Right lobe of liver (tissue), 6 donors: ENCODE measurements around the gene CMTM2. TPM values are rescaled to one million over a fixed set of nuclear protein-coding genes. Genes with fewer than 3 reads are reported as not detected.

ENCODE experiments used
- ATAC-seq, 4 donors: fragments of 200-7000 bp; cut with Tn5 transposase; one replicate each; pipeline ENCODE4 v1.9.1; 2020; ENCODE audit warnings: mild to moderate bottlenecking in 4 of 4, moderate library complexity in 4 of 4
- DNase-seq, 3 donors: peaks; one replicate each; pipeline ENCODE4 v3.0.0-alpha.2; 2020
- H3K27ac ChIP-seq, 3 donors: fragments of 200-600 bp; one replicate each; pipeline ENCODE4 v1.8.0; 2022
- H3K27me3 ChIP-seq, 2 donors: fragments of 200-600 bp; one replicate each; pipeline ENCODE4 v1.8.0; 2022
- H3K36me3 ChIP-seq, 4 donors: fragments of 200-600 bp; sonication (generic) in 1 of 4; one replicate each; pipeline versions ENCODE4 v1.5.1 to v1.8.0; 2017 to 2022; ENCODE audit warnings: control low read depth in 1 of 4
- H3K4me1 ChIP-seq, 4 donors: fragments of 200-600 bp; sonication (generic) in 1 of 4; one replicate each; pipeline versions ENCODE4 v1.5.1 to v1.8.0; 2017 to 2022; ENCODE audit warnings: control low read depth in 1 of 4
- H3K4me3 ChIP-seq, 3 donors: fragments of 200-600 bp; one replicate each; pipeline ENCODE4 v1.8.0; 2022
- H3K9me3 ChIP-seq, 4 donors: fragments of 200-600 bp; sonication (generic) in 1 of 4; one replicate each; pipeline versions ENCODE4 v1.5.1 to v1.8.0; 2017 to 2022; ENCODE audit warnings: control low read depth in 1 of 4
- CTCF ChIP-seq, 4 donors: fragments of 200-600 bp in 3 of 4; fragments of 450-650 bp in 1 of 4; IDR thresholded peaks; one replicate each; pipeline versions ENCODE4 v1.5.1 to v1.8.0; 2016 to 2022; ENCODE audit warnings: antibody characterized with exemption in 4 of 4, mild to moderate bottlenecking in 2 of 4
- POLR2A ChIP-seq: fragments of 450-650 bp; IDR thresholded peaks from one replicate; pipeline ENCODE4 v1.6.1; 2017; ENCODE audit warnings: antibody characterized with exemption, mild to moderate bottlenecking
- WGBS: methylation state at CpG from one replicate; pipeline ENCODE4 v1.1.6; 2018; ENCODE audit warnings: low coverage, low lambda C conversion rate; ENCODE audit not compliant: insufficient coverage; ENCODE audit errors: missing lambda C conversion rate; 5-methylcytosine and 5-hydroxymethylcytosine counted together
- intact Hi-C, 2 donors: fragments of 100-400 bp; cut with DNase I; formaldehyde crosslinking; loops; one replicate each; pipeline versions ENCODE4 v1.11.2 to v1.14.1; 2022
- total RNA-seq, 6 experiments: library from RNA; depleted of rRNA in 2 of 6; stranded (reverse); fragments of >200 nt in 2 of 6; fragmentation: NEBNext Ultra II Directional in 3 of 6; extraction: Animal tissue kit (Norgen Biotek cat#: 25700) in 3 of 6; gene quantifications; one replicate each; pipeline versions ENCODE4 v1.1.0 to v1.2.4, GENCODE V29; 2016 to 2023
- donor health status: DM: no; HTN: yes; CAD: no.
- donor health status: DM: no; HTN: no; CAD: no.
- donor health status: DM: no; HTN: no; CAD: no.
- donor health status: DM: no; HTN: yes; CAD: no.
- donor health status: DM: no; HTN: yes; CAD: no.

Gene CMTM2
- total RNA-seq, 6 experiments from 2014 or later, result 0.44 to 0.83 (median 0.55) TPM; not detected in 3

- no peak for DNase-seq
- ATAC-seq, result no peak
- H3K4me3 ChIP-seq, result peak overlapping the region; percentile 60 to 77 (median 66)
- no peaks in the 10 kb centered on the region for H3K36me3 ChIP-seq
- WGBS, result 51% methylated on average over 4 of the region's 8 CpGs
- peak overlapping the region; percentile 92 to 96 (median 93) for H3K27ac ChIP-seq
- H3K4me1 ChIP-seq, result peaks cover 0 to 35% (median 3%) of the 10 kb centered on the region in 4 donors
- intact Hi-C loops, result no loop called here
- no peaks in the 10 kb centered on the region for H3K27me3 ChIP-seq
- no peak for TF ChIP-seq POLR2A
- no peak for TF ChIP-seq CTCF (IDR thresholded peaks at IDR 0.05)
- H3K9me3 ChIP-seq, result no peaks in the 10 kb centered on the region
These were observed 27.4 kb upstream of the CMTM2 start for GRCh38 chr16:66551788-66552285.

GRCh38 chr16:66552286-66553177, 26.7 kb upstream of the CMTM2 start, which contains the start of gene CKLF:
TSS of gene CKLF (plus strand) at chr16:66552576. CDS start at chr16:66552716, 140 bp downstream.
- peak within 1 kb of the TSS; percentile 60 to 77 (median 66) for H3K4me3 ChIP-seq
- no peaks in the 10 kb centered on the region for H3K9me3 ChIP-seq
- H3K27me3 ChIP-seq, result no peaks in the 10 kb centered on the region
- intact Hi-C loops, result no loop called here
- H3K4me1 ChIP-seq, result peaks cover 0 to 35% (median 3%) of the 10 kb centered on the region in 4 donors
- TF ChIP-seq POLR2A, result peak; percentile 91
- TF ChIP-seq CTCF (IDR thresholded peaks at IDR 0.05), result no peak
- H3K27ac ChIP-seq, result peak within 1 kb of the TSS; percentile 92 to 96 (median 93)
- 11% methylated on average over 38 of the region's 63 CpGs for WGBS
- DNase-seq (peak; percentile 91 to 92 (median 91)), ATAC-seq (peak; percentile 80 to 86 (median 83))
- H3K36me3 ChIP-seq, result no peaks in the 10 kb centered on the region

- ATAC-seq (peak in 1 of 4 donors; percentile 22), DNase-seq (no peak)
- Histone ChIP-seq H3K36me3 (no peaks in the 10 kb centered on the region), H3K4me1 (peaks cover 0 to 34% (median 3%) of the 10 kb centered on the region in 4 donors), H3K27me3 (no peaks in the 10 kb centered on the region), H3K9me3 (no peaks in the 10 kb centered on the region), H3K27ac (peak overlapping the region; percentile 92 to 96 (median 93)), H3K4me3 (peak overlapping the region; percentile 60 to 77 (median 66))
- TF ChIP-seq CTCF (IDR thresholded peaks at IDR 0.05) (no peak), POLR2A (no peak)
- 20% methylated on average over 8 of the region's 8 CpGs for WGBS
- intact Hi-C loops, result no loop called here
These were observed 26.0 kb upstream of the CMTM2 start for GRCh38 chr16:66553223-66553622.

- H3K9me3 ChIP-seq, result no peaks in the 10 kb centered on the region
- ATAC-seq (no peak), DNase-seq (no peak)
- peaks cover 0 to 26% (median 3%) of the 10 kb centered on the region in 4 donors for H3K4me1 ChIP-seq
- intact Hi-C loops, result no loop called here
- H3K4me3 ChIP-seq, result peak overlapping the region in 1 of 3 donors; percentile 66
- 83% methylated on average over 3 of the region's 3 CpGs for WGBS
- no peak for TF ChIP-seq POLR2A
- no peak for TF ChIP-seq CTCF (IDR thresholded peaks at IDR 0.05)
- no peaks in the 10 kb centered on the region for H3K27me3 ChIP-seq
- H3K27ac ChIP-seq, result no peak overlapping the region
- no peaks in the 10 kb centered on the region for H3K36me3 ChIP-seq
These were observed 25.2 kb upstream of the CMTM2 start for GRCh38 chr16:66554021-66554420.
